HepG2 (cell line): ENCODE results near the gene STAT5A. TPM values are rescaled to one million over a fixed set of nuclear protein-coding genes. Genes with fewer than 3 reads are reported as not detected.
A peak's percentile ranks its signal among the peaks of the same experiment; 100 is the strongest.

Experiments used
- ARID3A ChIP-seq: IDR thresholded peaks from 2 replicates; pipeline ENCODE4 v1.6.1; 2012; ENCODE audit warnings: low read depth, low read length, improper control_type of control experiment
- CBX1 ChIP-seq: IDR thresholded peaks from one replicate; pipeline ENCODE4 v1.6.1; 2016; ENCODE audit warnings: antibody characterized with exemption, low read depth
- CHD2 ChIP-seq: IDR thresholded peaks from 2 replicates; pipeline ENCODE4 v1.6.1; 2011; ENCODE audit warnings: low read depth, low read length, improper control_type of control experiment
- DNMT3B ChIP-seq: conservative IDR thresholded peaks from 2 replicates; pipeline ENCODE4 v1.6.1; 2016; ENCODE audit warnings: missing biosample characterization, control low read depth
- DPF2 ChIP-seq: sonication (generic); formaldehyde crosslinking; IDR thresholded peaks from 2 replicates; pipeline ENCODE4 v1.4.0; 2020; ENCODE audit warnings: mild to moderate bottlenecking, low read depth, missing genetic modification reagents, borderline replicate concordance
- DRAP1 ChIP-seq: IDR thresholded peaks from 2 replicates; pipeline ENCODE4 v1.6.1; 2016; ENCODE audit warnings: missing genetic modification reagents, missing compliant biosample characterization
- ELF3 ChIP-seq: IDR thresholded peaks from 2 replicates; pipeline ENCODE4 v1.6.1; 2016; ENCODE audit warnings: missing genetic modification reagents, missing compliant biosample characterization
- FIP1L1 ChIP-seq: fragments of 200-400 bp; formaldehyde crosslinking; IDR thresholded peaks from 2 replicates; pipeline ENCODE4 v1.6.1; 2018; ENCODE audit warnings: low read depth, mild to moderate bottlenecking, low read length, moderate library complexity, borderline replicate concordance; ENCODE audit not compliant: insufficient read depth
- FOXC1 ChIP-seq: sonication (generic); formaldehyde crosslinking; IDR thresholded peaks from 2 replicates; pipeline ENCODE4 v1.8.0; 2022; ENCODE audit warnings: mild to moderate bottlenecking, missing genetic modification reagents, borderline replicate concordance
- KDM4B ChIP-seq: sonication (generic); formaldehyde crosslinking; IDR thresholded peaks from 2 replicates; pipeline ENCODE4 v1.4.0; 2020; ENCODE audit warnings: missing genetic modification reagents
- KDM5B ChIP-seq: sonication (generic); formaldehyde crosslinking; IDR thresholded peaks from 2 replicates; pipeline ENCODE4 v1.4.0; 2020; ENCODE audit warnings: missing genetic modification reagents, mild to moderate bottlenecking, borderline replicate concordance
- MIER2 ChIP-seq: IDR thresholded peaks from 2 replicates; pipeline ENCODE4 v1.6.1; 2016; ENCODE audit warnings: missing biosample characterization, missing genetic modification reagents
- NR2F2 ChIP-seq: IDR thresholded peaks from 2 replicates; pipeline ENCODE4 v1.6.1; 2012; ENCODE audit warnings: low read depth, inconsistent platforms, borderline replicate concordance
- NR2F6 ChIP-seq, 2 experiments: IDR thresholded peaks; 2 replicates each; pipeline ENCODE4 v1.6.1; 2016; ENCODE audit warnings: antibody characterized with exemption in 1 of 2, mild to moderate bottlenecking in 1 of 2
- PHB2 ChIP-seq: fragments of 450-650 bp; IDR thresholded peaks from 2 replicates; pipeline ENCODE4 v1.6.1; 2018; ENCODE audit not compliant: partially characterized antibody
- RARG ChIP-seq: sonication (generic); formaldehyde crosslinking; IDR thresholded peaks from 2 replicates; pipeline ENCODE4 v1.4.0; 2020; ENCODE audit warnings: low read depth, mild to moderate bottlenecking, missing genetic modification reagents
- SRY ChIP-seq: sonication (generic); formaldehyde crosslinking; IDR thresholded peaks from 2 replicates; pipeline ENCODE4 v1.8.0; 2022; ENCODE audit warnings: mild to moderate bottlenecking, missing genetic modification reagents
- TSC22D2 ChIP-seq: sonication (generic); formaldehyde crosslinking; IDR thresholded peaks from 2 replicates; pipeline ENCODE4 v1.5.1; 2020; ENCODE audit warnings: missing genetic modification reagents, mild to moderate bottlenecking, borderline replicate concordance
- ZBED4 ChIP-seq: sonication (generic); formaldehyde crosslinking; IDR thresholded peaks from 2 replicates; pipeline ENCODE4 v1.4.0; 2020; ENCODE audit warnings: missing genetic modification reagents, borderline replicate concordance
- ZBTB1 ChIP-seq: sonication (generic); formaldehyde crosslinking; IDR thresholded peaks from 2 replicates; pipeline ENCODE4 v1.4.0; 2020; ENCODE audit warnings: missing genetic modification reagents, borderline replicate concordance
- ZEB1 ChIP-seq: IDR thresholded peaks from 2 replicates; pipeline ENCODE4 v1.6.1; 2012; ENCODE audit warnings: mild to moderate bottlenecking, low read depth, inconsistent platforms; ENCODE audit not compliant: insufficient replicate concordance
- ZFP1 ChIP-seq: IDR thresholded peaks from 2 replicates; pipeline ENCODE4 v1.6.1; 2016
- ZNF205 ChIP-seq: IDR thresholded peaks from 2 replicates; pipeline ENCODE4 v1.6.1; 2018; ENCODE audit warnings: missing biosample characterization, missing genetic modification reagents
- ZNF83 ChIP-seq: sonication (generic); formaldehyde crosslinking; IDR thresholded peaks from 2 replicates; pipeline ENCODE4 v1.4.0; 2020; ENCODE audit warnings: missing genetic modification reagents, mild to moderate bottlenecking, borderline replicate concordance
- ZNF841 ChIP-seq: sonication (generic); formaldehyde crosslinking; IDR thresholded peaks from 2 replicates; pipeline ENCODE4 v1.8.1; 2023; ENCODE audit warnings: missing genetic modification reagents, borderline replicate concordance
- polyA plus RNA-seq, 8 experiments: library from polyadenylated mRNA; depleted of rRNA in 3 of 8; stranded (reverse) in 7 of 8; unstranded in 1 of 8; fragments of >200 nt; fragmentation: Illumina TruSeq in 4 of 8; extraction: Trizol in 4 of 8; gene quantifications; 2 replicates each; pipeline versions ENCODE4 v1.2.1 to v1.2.3, GENCODE V29; 2011 to 2016; ENCODE audit warnings: low read depth in 4 of 8, missing spikeins in 1 of 8, mixed read lengths in 1 of 8; ENCODE audit not compliant: insufficient read depth in 1 of 8
- total RNA-seq, 5 experiments: library from RNA; depleted of rRNA; stranded (reverse); fragments of >200 nt; fragmentation: Illumina TruSeq; extraction: Trizol; gene quantifications; 2 replicates each; pipeline ENCODE4 v1.2.3, GENCODE V29; 2016; ENCODE audit warnings: low read depth in 1 of 5

STAT5A gene
- total and polyA plus RNA-seq, 2 of the 13 experiments (the other 11 are each of a cell fraction or from before 2014, with no cell fraction given) = 1.4 to 4.1 TPM

- TF ChIP-seq ARID3A (0 out of 2 replicates have a peak, but pooled peaks have one; percentile 33), DPF2 (no peak), DNMT3B (no peak), NR2F6 (IDR thresholded peaks at IDR 0.05) (no peak), NR2F6 (CRISPR knock-in tag; IDR thresholded peaks at IDR 0.05) (peak; percentile 67), KDM5B (CRISPR knock-in tag) (peak; percentile 66; the same call in 1 of the 2 replicates), PHB2 (no peak), ELF3 (CRISPR knock-in tag) (peak; percentile 72; the same call in 1 of the 2 replicates), CBX1 (no peak), ZBED4 (CRISPR knock-in tag) (0 out of 2 replicates have a peak, but pooled peaks have one; percentile 46), DRAP1 (CRISPR knock-in tag) (peak; percentile 34; the same call in 1 of the 2 replicates), CHD2 (no peak), ZNF83 (no peak), SRY (CRISPR knock-in tag) (no peak), FIP1L1 (no peak), NR2F2 (no peak), ZFP1 (peak; percentile 78; the same call in 1 of the 2 replicates), MIER2 (CRISPR knock-in tag) (0 out of 2 replicates have a peak, but pooled peaks have one; percentile 35), ZEB1 (no peak), KDM4B (peak; percentile 79; the same call in 1 of the 2 replicates), ZNF205 (CRISPR knock-in tag) (peak; percentile 90; the same call in 1 of the 2 replicates), ZNF841 (CRISPR knock-in tag) (no peak), ZBTB1 (CRISPR knock-in tag) (no peak), FOXC1 (peak; percentile 55; the same call in 1 of the 2 replicates), TSC22D2 (CRISPR knock-in tag) (no peak), RARG (no peak)
Measured at GRCh38 chr17:42322382-42323267, 34.3 kb downstream of the STAT5A start (continued).
